Measurements from ENCODE around the gene UBE2C. TPM values are rescaled to one million over a fixed set of nuclear protein-coding genes. Genes with fewer than 3 reads are reported as not detected.

The UBE2C gene
- total RNA-seq, 1 experiment from 2014 or later = 268 TPM

GRCh38 chr20:45765980-45766379 lies 46.5 kb upstream of the UBE2C start:
- peak overlapping the region in 1 of 2 experiments; percentile 51; a peak in 3 of 5 replicates for H3K4me3 Mint-ChIP-seq
- H3K4me1 Mint-ChIP-seq = peaks cover 9 to 10% of the 10 kb centered on the region in 2 experiments
- H4K91ac ChIP-seq (ENCODE audit: insufficient read length, low read depth, low read length) = no peak overlapping the region
- H3K27ac Mint-ChIP-seq = peak overlapping the region in 2 of 3 experiments; percentile 78 to 80; a peak in 5 of 7 replicates
- H3K18ac ChIP-seq (ENCODE audit: insufficient read length, low read depth, low read length) = peak overlapping the region; percentile 35
- peak overlapping the region; percentile 98 for H3K27ac ChIP-seq (ENCODE audit: insufficient read length, low read depth, low read length)
- no peaks in the 10 kb centered on the region for H4K20me1 ChIP-seq (ENCODE audit: control insufficient read depth, insufficient read depth, insufficient read length)
- peak; percentile 41 for DNase-seq
- no peak overlapping the region for H2AK5ac ChIP-seq (ENCODE audit: insufficient read length, low read length)
- no peak overlapping the region for H2BK120ac ChIP-seq (ENCODE audit: low read depth, low read length, poor library complexity, severe bottlenecking)
- peak overlapping the region; percentile 2 for H2BK12ac ChIP-seq (ENCODE audit: insufficient read length, low read depth, low read length)
- peaks cover 0 to 9% (median 4%) of the 10 kb centered on the region in 3 experiments; a peak in 5 of 7 replicates for H3K36me3 Mint-ChIP-seq (ENCODE audit: insufficient read depth in 1 of 3, low read depth in 3 of 3)
- H3T11ph ChIP-seq (ENCODE audit: low read length) = no peak overlapping the region
- H3K56ac ChIP-seq (ENCODE audit: insufficient read length, low read depth, low read length) = no peak overlapping the region
- no peak overlapping the region for H3K4ac ChIP-seq (ENCODE audit: low read depth, low read length)
- H3K9me3 Mint-ChIP-seq = peaks cover 0 to 8% of the 10 kb centered on the region in 2 experiments; a peak in 3 of 5 replicates
- no peak for TF ChIP-seq CTCF (conservative IDR thresholded peaks at IDR 0.05)
- peaks cover 6% of the 10 kb centered on the region; the same call in 1 of the 2 replicates for H3K4me1 ChIP-seq (ENCODE audit: insufficient read depth, low read length)
- no peak overlapping the region for H3K9ac ChIP-seq (ENCODE audit: extremely low read depth, insufficient read length, low read length)
- H4K5ac ChIP-seq (ENCODE audit: insufficient read length, low read depth, low read length) = peak overlapping the region; percentile 6
- H4K8ac ChIP-seq (replicated peaks; ENCODE audit: insufficient read length, low read depth, low read length) = no peak overlapping the region
- no peak overlapping the region for H2BK15ac ChIP-seq (ENCODE audit: low read depth, low read length)
- H3K14ac ChIP-seq (ENCODE audit: insufficient read depth, low read length) = no peak overlapping the region
- H2AFZ ChIP-seq (ENCODE audit: low read length) = no peak overlapping the region
- H3K79me2 ChIP-seq (ENCODE audit: insufficient read depth, low read length) = no peaks in the 10 kb centered on the region
- no peaks in the 10 kb centered on the region for H3K27me3 ChIP-seq (ENCODE audit: insufficient read depth, low read length)
- no peaks in the 10 kb centered on the region for H3K23me2 ChIP-seq (ENCODE audit: insufficient read length, low read depth, low read length, poor library complexity, severe bottlenecking)
- H3K27me3 Mint-ChIP-seq (ENCODE audit: low read depth) = no peaks in the 10 kb centered on the region; the same call in 1 of the 2 replicates
- no CpG with 5 or more reads among the region's 3 CpGs for WGBS (ENCODE audit: extremely low coverage, insufficient read length, low lambda C conversion rate)
- H3K4me2 ChIP-seq (ENCODE audit: insufficient read depth, insufficient read length, low read length) = peak overlapping the region; percentile 17
- no peaks in the 10 kb centered on the region for H3K9me3 ChIP-seq (ENCODE audit: control insufficient read depth, low read depth, low read length)
- H2BK5ac ChIP-seq (ENCODE audit: insufficient read length, low read length) = peak overlapping the region; percentile 1
- H3K79me1 ChIP-seq (ENCODE audit: insufficient read depth, low read depth, low read length, poor library complexity, severe bottlenecking) = no peaks in the 10 kb centered on the region
- H3K23ac ChIP-seq (ENCODE audit: insufficient read length, low read depth, low read length) = no peak overlapping the region
- H2BK20ac ChIP-seq (ENCODE audit: low read depth, low read length, poor library complexity, severe bottlenecking) = no peak overlapping the region
